ENCODE data around the gene UGT1A6. TPM values are rescaled to one million over a fixed set of nuclear protein-coding genes. Genes with fewer than 3 reads are reported as not detected.

Gene UGT1A6
- total RNA-seq, 2 experiments from 2014 or later, result not detected

GRCh38 chr2:233778030-233778429 lies 85.3 kb downstream of the UGT1A6 start, which contains the start of gene MROH2A:
Gene MROH2A (plus strand): TSS chr2:233778330. CDS start chr2:233779359, 1,029 bp downstream.
- CTCF ChIA-PET, result no interaction called here
- Mint-ChIP-seq H3K9me3 (ENCODE audit: low read depth) (peaks cover 14% of the 10 kb centered on the region), H3K27me3 (peaks cover 16% of the 10 kb centered on the region)

DNA sequence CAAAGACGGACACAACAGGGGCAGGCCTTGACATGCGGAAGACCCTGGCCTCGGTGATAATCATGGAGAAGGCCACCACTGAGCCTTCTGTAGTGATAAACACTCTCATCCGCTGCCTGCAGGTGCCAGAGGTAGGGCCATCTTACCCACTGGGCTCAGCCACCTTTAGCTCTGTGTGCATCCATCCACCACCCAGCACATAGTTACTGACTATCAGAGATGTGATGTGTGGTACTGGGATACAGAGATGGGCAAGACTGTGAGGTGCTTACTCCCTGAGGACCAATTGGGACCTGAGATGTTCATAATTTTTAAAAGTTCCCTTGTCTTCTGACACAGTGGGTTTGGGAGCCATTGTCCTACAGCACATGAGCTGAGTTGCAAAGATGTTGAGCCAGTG lies 87.0 kb downstream of the UGT1A6 start:
- no peak for DNase-seq
- Mint-ChIP-seq H3K4me3 (no peak overlapping the region), H3K36me3 (ENCODE audit: low read depth) (no peaks in the 10 kb centered on the region), H3K27me3 (peaks cover 20% of the 10 kb centered on the region), H3K27ac (no peak overlapping the region), H3K4me1 (no peaks in the 10 kb centered on the region), H3K9me3 (ENCODE audit: low read depth) (peaks cover 14% of the 10 kb centered on the region)
- POLR2A ChIA-PET, result interaction anchor here (0.6 kb wide), 1 partner anchor 295 kb away, joined by 5 read pairs; no protein-coding TSS in a partner anchor
- CTCF ChIA-PET, result interaction anchor here (0.7 kb wide), 1 partner anchor 722 kb away, joined by 3 read pairs; no protein-coding TSS in a partner anchor
- intact Hi-C loops (cut with DNase I, micrococcal nuclease), result no loop called here
- ATAC-seq, result no peak

More at GRCh38 chr2:233778030-233778429, 85.3 kb downstream of the UGT1A6 start, which contains the start of gene MROH2A:
- Mint-ChIP-seq H3K36me3 (ENCODE audit: low read depth) (no peaks in the 10 kb centered on the region), H3K4me3 (no peak within 1 kb of the TSS), H3K4me1 (no peaks in the 10 kb centered on the region), H3K27ac (no peak within 1 kb of the TSS)
- DNase-seq (no peak), ATAC-seq (no peak)
- POLR2A ChIA-PET, result no interaction called here
- intact Hi-C loops (cut with DNase I, micrococcal nuclease), result no loop called here

- Mint-ChIP-seq H3K36me3 (ENCODE audit: low read depth) (no peaks in the 10 kb centered on the region), H3K27me3 (peaks cover 18% of the 10 kb centered on the region), H3K4me1 (no peaks in the 10 kb centered on the region), H3K27ac (no peak overlapping the region), H3K4me3 (no peak overlapping the region), H3K9me3 (ENCODE audit: low read depth) (peaks cover 9% of the 10 kb centered on the region)
- ChIA-PET CTCF (no interaction called here), POLR2A (no interaction called here)
- ATAC-seq (no peak), DNase-seq (no peak)
- intact Hi-C loops (cut with DNase I, micrococcal nuclease), result no loop called here
Measured at GRCh38 chr2:233780771-233781170, 88.1 kb downstream of the UGT1A6 start.

GRCh38 chr2:233789554-233789953 lies 96.9 kb downstream of the UGT1A6 start:
- H3K4me3 Mint-ChIP-seq, result no peak overlapping the region
- H3K9me3 Mint-ChIP-seq (ENCODE audit: low read depth), result peaks cover 5% of the 10 kb centered on the region
- intact Hi-C loops (cut with DNase I, micrococcal nuclease), result no loop called here
- CTCF ChIA-PET, result no interaction called here
- no peak overlapping the region for H3K27ac Mint-ChIP-seq
- peaks cover 6% of the 10 kb centered on the region for H3K27me3 Mint-ChIP-seq
- no peaks in the 10 kb centered on the region for H3K4me1 Mint-ChIP-seq
- ATAC-seq (no peak), DNase-seq (no peak)
- POLR2A ChIA-PET, result no interaction called here
- H3K36me3 Mint-ChIP-seq (ENCODE audit: low read depth), result no peaks in the 10 kb centered on the region

- peaks cover 2% of the 10 kb centered on the region for H3K9me3 Mint-ChIP-seq (ENCODE audit: low read depth)
- POLR2A ChIA-PET, result no interaction called here
- no peak overlapping the region for H3K27ac Mint-ChIP-seq
Measured at GRCh38 chr2:233791151-233791882, 98.6 kb downstream of the UGT1A6 start.

GRCh38 chr2:233791883-233792329 lies 99.2 kb downstream of the UGT1A6 start:
- intact Hi-C loops (cut with DNase I, micrococcal nuclease), result no loop called here
- Mint-ChIP-seq H3K36me3 (ENCODE audit: low read depth) (no peaks in the 10 kb centered on the region), H3K27ac (no peak overlapping the region), H3K4me3 (no peak overlapping the region), H3K9me3 (ENCODE audit: low read depth) (no peaks in the 10 kb centered on the region), H3K27me3 (no peaks in the 10 kb centered on the region), H3K4me1 (no peaks in the 10 kb centered on the region)
- no peak for DNase-seq
- ChIA-PET CTCF (no interaction called here), POLR2A (no interaction called here)
- no peak for ATAC-seq

More at GRCh38 chr2:233791151-233791882, 98.6 kb downstream of the UGT1A6 start:
- CTCF ChIA-PET, result no interaction called here
- no peaks in the 10 kb centered on the region for H3K36me3 Mint-ChIP-seq (ENCODE audit: low read depth)
- no peaks in the 10 kb centered on the region for H3K4me1 Mint-ChIP-seq
- H3K27me3 Mint-ChIP-seq, result peaks cover 2% of the 10 kb centered on the region
- no peak overlapping the region for H3K4me3 Mint-ChIP-seq
- no peak for DNase-seq
- no peak for ATAC-seq
- intact Hi-C loops (cut with DNase I, micrococcal nuclease), result no loop called here

GRCh38 chr2:233792720-233793119 lies 100.0 kb downstream of the UGT1A6 start:
- no peaks in the 10 kb centered on the region for H3K9me3 Mint-ChIP-seq (ENCODE audit: low read depth)
- intact Hi-C loops (cut with DNase I, micrococcal nuclease), result no loop called here
- H3K36me3 Mint-ChIP-seq (ENCODE audit: low read depth), result no peaks in the 10 kb centered on the region
- ATAC-seq, result no peak
- no peak for DNase-seq
- no peak overlapping the region for H3K4me3 Mint-ChIP-seq
- ChIA-PET POLR2A (no interaction called here), CTCF (no interaction called here)
- no peak overlapping the region for H3K27ac Mint-ChIP-seq
- H3K27me3 Mint-ChIP-seq, result no peaks in the 10 kb centered on the region
- H3K4me1 Mint-ChIP-seq, result no peaks in the 10 kb centered on the region

GRCh38 chr2:233793465-233794127 lies 100.9 kb downstream of the UGT1A6 start:
- H3K27ac Mint-ChIP-seq, result no peak overlapping the region
- H3K36me3 Mint-ChIP-seq (ENCODE audit: low read depth), result no peaks in the 10 kb centered on the region
- no peaks in the 10 kb centered on the region for H3K27me3 Mint-ChIP-seq
- no peak for DNase-seq
- H3K4me1 Mint-ChIP-seq, result no peaks in the 10 kb centered on the region
- intact Hi-C loops (cut with DNase I, micrococcal nuclease), result no loop called here
- ATAC-seq, result no peak
- ChIA-PET CTCF (no interaction called here), POLR2A (no interaction called here)
- no peaks in the 10 kb centered on the region for H3K9me3 Mint-ChIP-seq (ENCODE audit: low read depth)
- no peak overlapping the region for H3K4me3 Mint-ChIP-seq

GRCh38 chr2:233794128-233794658 lies 101.5 kb downstream of the UGT1A6 start:
- intact Hi-C loops (cut with DNase I, micrococcal nuclease), result no loop called here
- no peaks in the 10 kb centered on the region for H3K36me3 Mint-ChIP-seq (ENCODE audit: low read depth)
- no peaks in the 10 kb centered on the region for H3K4me1 Mint-ChIP-seq
- ChIA-PET CTCF (no interaction called here), POLR2A (no interaction called here)
- no peaks in the 10 kb centered on the region for H3K27me3 Mint-ChIP-seq
- no peak overlapping the region for H3K4me3 Mint-ChIP-seq
- no peak overlapping the region for H3K27ac Mint-ChIP-seq
- DNase-seq, result no peak
- H3K9me3 Mint-ChIP-seq (ENCODE audit: low read depth), result no peaks in the 10 kb centered on the region
- ATAC-seq, result no peak

DNA sequence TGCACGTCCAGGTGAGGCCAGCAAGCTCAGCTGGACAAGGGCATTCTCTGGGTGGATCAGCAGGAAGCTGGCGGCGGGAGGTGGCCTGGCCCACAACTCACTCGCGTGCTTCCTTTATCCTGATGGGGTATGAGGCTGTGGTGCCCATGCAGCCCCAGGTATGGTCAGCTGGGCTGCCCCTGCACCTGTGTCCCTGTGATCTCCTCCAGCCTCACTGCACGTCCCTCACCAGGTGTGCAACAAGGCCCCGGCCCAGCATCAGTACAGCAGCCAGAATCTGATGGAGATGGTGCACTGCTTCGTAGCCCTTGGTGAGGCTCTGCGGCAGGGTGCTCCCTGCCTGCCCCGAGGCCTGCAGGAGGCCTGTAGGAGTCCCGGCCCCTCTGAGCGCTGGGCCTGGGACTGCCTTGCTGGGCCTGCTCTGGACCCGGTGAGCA lies 103.1 kb downstream of the UGT1A6 start:
- ChIA-PET POLR2A (no interaction called here), CTCF (no interaction called here)
- Mint-ChIP-seq H3K27ac (no peak overlapping the region), H3K27me3 (peaks cover 4% of the 10 kb centered on the region), H3K4me1 (no peaks in the 10 kb centered on the region), H3K4me3 (no peak overlapping the region), H3K9me3 (ENCODE audit: low read depth) (no peaks in the 10 kb centered on the region), H3K36me3 (ENCODE audit: low read depth) (no peaks in the 10 kb centered on the region)
- intact Hi-C loops (cut with DNase I, micrococcal nuclease), result no loop called here
- ATAC-seq, result no peak
- DNase-seq, result no peak

DNA sequence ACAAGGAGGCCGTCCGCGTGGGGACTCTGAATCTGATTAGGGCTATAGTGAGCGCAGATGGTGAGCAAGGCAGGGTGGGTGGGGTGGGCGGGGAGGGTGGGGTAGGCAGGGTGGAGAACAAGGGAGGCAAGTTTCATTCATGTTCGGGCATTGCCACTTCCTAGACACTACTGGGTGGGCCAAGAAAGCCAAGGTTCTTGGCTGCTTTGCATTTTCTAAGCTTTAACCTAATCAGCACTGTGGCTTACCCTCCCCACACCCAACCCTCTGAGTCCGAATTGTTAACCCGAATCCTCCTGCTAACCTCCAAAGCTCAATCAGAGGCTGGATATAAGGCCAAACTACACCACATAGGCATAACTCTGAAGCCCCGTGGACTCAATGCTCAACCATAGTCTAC lies 103.6 kb downstream of the UGT1A6 start:
- CTCF ChIA-PET, result no interaction called here
- ATAC-seq (no peak), DNase-seq (no peak)
- peaks cover 4% of the 10 kb centered on the region for H3K27me3 Mint-ChIP-seq
- H3K9me3 Mint-ChIP-seq (ENCODE audit: low read depth), result no peaks in the 10 kb centered on the region
- no peak overlapping the region for H3K4me3 Mint-ChIP-seq
- intact Hi-C loops (cut with DNase I, micrococcal nuclease), result no loop called here
- POLR2A ChIA-PET, result no interaction called here
- no peak overlapping the region for H3K27ac Mint-ChIP-seq
- peaks cover 2% of the 10 kb centered on the region for H3K4me1 Mint-ChIP-seq
- no peaks in the 10 kb centered on the region for H3K36me3 Mint-ChIP-seq (ENCODE audit: low read depth)

All from activated CD4-positive, alpha-beta T cell treated with anti-CD3 and anti-CD28 coated beads for 36 hours (primary cell).